CD1c-positive myeloid dendritic cell (primary cell): ENCODE data around the gene KCNAB1.
"Not testable (repeated sequence)": the region's sequence is repeated elsewhere in the genome, so short reads cannot be mapped to it uniquely, and the experiment has no call there.

Experiments used
- DNase-seq: peaks from one replicate; pipeline ENCODE4 v3.0.0-alpha.2; 2016; ENCODE audit errors: extremely low spot score

The KCNAB1 gene

GRCh38 chr3:156176048-156176447 is 55.7 kb downstream of the KCNAB1 start:
- no peak for DNase-seq

- DNase-seq, result no peak
Observed at GRCh38 chr3:156176629-156177210, 56.3 kb downstream of the KCNAB1 start.

- no peak for DNase-seq
Observed at GRCh38 chr3:156180077-156180476, 59.7 kb downstream of the KCNAB1 start.

- DNase-seq, result no peak
Observed at GRCh38 chr3:156181509-156181908, 61.1 kb downstream of the KCNAB1 start.

- DNase-seq, result no peak
Observed at GRCh38 chr3:156183396-156183795, 63.0 kb downstream of the KCNAB1 start.

GRCh38 chr3:156184156-156184555 is 63.8 kb downstream of the KCNAB1 start:
- no peak for DNase-seq

GRCh38 chr3:156187146-156187769 is 66.9 kb downstream of the KCNAB1 start:
- DNase-seq, result no peak

- no peak for DNase-seq
Observed at GRCh38 chr3:156188757-156189156, 68.4 kb downstream of the KCNAB1 start.

- DNase-seq, result no peak
Observed at GRCh38 chr3:156189927-156190326, 69.5 kb downstream of the KCNAB1 start.

GRCh38 chr3:156194945-156195344 is 74.6 kb downstream of the KCNAB1 start:
- DNase-seq, result not testable (repeated sequence)

- not testable (repeated sequence) for DNase-seq
Observed at GRCh38 chr3:156197152-156197551, 76.8 kb downstream of the KCNAB1 start.

GRCh38 chr3:156201411-156202405 is 81.3 kb downstream of the KCNAB1 start:
- DNase-seq, result no peak

- DNase-seq, result no peak
Observed at GRCh38 chr3:156206157-156206556, 85.8 kb downstream of the KCNAB1 start.

- no peak for DNase-seq
Observed at GRCh38 chr3:156207802-156208685, 87.7 kb downstream of the KCNAB1 start.

GRCh38 chr3:156209631-156210335 is 89.4 kb downstream of the KCNAB1 start:
- DNase-seq, result no peak

GRCh38 chr3:156211583-156211982 is 91.2 kb downstream of the KCNAB1 start:
- DNase-seq, result no peak

GRCh38 chr3:156214676-156215075 is 94.3 kb downstream of the KCNAB1 start:
- no peak for DNase-seq

GRCh38 chr3:156215751-156216150 is 95.4 kb downstream of the KCNAB1 start:
- no peak for DNase-seq

GRCh38 chr3:156216216-156216615 is 95.8 kb downstream of the KCNAB1 start:
- no peak for DNase-seq

GRCh38 chr3:156216852-156217251 is 96.5 kb downstream of the KCNAB1 start:
- no peak for DNase-seq
